H1 (cell line): ENCODE data around the gene ZNF521. TPM values are rescaled to one million over a fixed set of nuclear protein-coding genes. Genes with fewer than 3 reads are reported as not detected.

Experiments used
- CTCF ChIA-PET: fragments of 300-600 bp; sonication (Branson Sonifier 250); formaldehyde crosslinking; loops from one replicate; lab custom pipeline; 2021; ENCODE audit not compliant: partially characterized antibody; lab: Charles Lee
- POLR2A ChIA-PET: fragments of 300-600 bp; sonication (Branson Sonifier 250); formaldehyde crosslinking; loops from one replicate; lab custom pipeline; 2021; ENCODE audit warnings: inconsistent platforms; ENCODE audit not compliant: partially characterized antibody; lab: Charles Lee
- DNase-seq, 2 experiments: peaks; one replicate each; pipeline versions ENCODE4 v3.0.0 to v3.0.0-alpha.2; 2010 to 2022; ENCODE audit warnings: low spot score in 2 of 2, low read depth in 1 of 2, mixed read lengths in 1 of 2
- FAIRE-seq: peaks from 2 replicates; lab custom pipeline; 2011; peaks lifted over from hg19 to GRCh38; lab: Jason Lieb, UNC
- H2AFZ ChIP-seq: 2 replicates; pipeline ENCODE4 v1.8.1; 2012; ENCODE audit warnings: low read length, inconsistent platforms
- H2AK5ac ChIP-seq: 2 replicates; pipeline ENCODE4 v1.6.1; 2013; ENCODE audit warnings: low read depth, low read length
- H2BK120ac ChIP-seq: replicated peaks from 2 replicates; pipeline ENCODE3; 2013; ENCODE audit warnings: low read depth, low read length, inconsistent platforms
- H2BK12ac ChIP-seq: 2 replicates; pipeline ENCODE4 v1.6.1; 2013; ENCODE audit warnings: low read depth, low read length
- H2BK15ac ChIP-seq: 2 replicates; pipeline ENCODE4 v1.6.1; 2013; ENCODE audit warnings: low read length
- H2BK20ac ChIP-seq: 2 replicates; pipeline ENCODE4 v1.6.1; 2013; ENCODE audit warnings: low read length
- H2BK5ac ChIP-seq: 2 replicates; pipeline ENCODE4 v1.6.1; 2013; ENCODE audit warnings: low read depth, low read length
- H3K14ac ChIP-seq: 2 replicates; pipeline ENCODE4 v1.6.1; 2013; ENCODE audit warnings: inconsistent platforms; ENCODE audit not compliant: insufficient read length
- H3K18ac ChIP-seq: 2 replicates; pipeline ENCODE4 v1.6.1; 2013; ENCODE audit warnings: low read length; ENCODE audit errors: extremely low read depth
- H3K23ac ChIP-seq: 2 replicates; pipeline ENCODE4 v1.6.1; 2013; ENCODE audit warnings: inconsistent platforms; ENCODE audit not compliant: insufficient read length
- H3K23me2 ChIP-seq: 2 replicates; pipeline ENCODE4 v1.6.1; 2013; ENCODE audit warnings: low read depth, low read length
- H3K27ac ChIP-seq: 2 replicates; pipeline ENCODE4 v1.6.1; 2011; ENCODE audit warnings: low read depth, low read length, inconsistent platforms
- H3K27me3 ChIP-seq, 4 experiments: replicated peaks in 1 of 4; 1 replicate in 1 of 4; 2 replicates in 3 of 4; pipeline versions ENCODE4 v1.6.1 to v1.8.1; 2011 to 2013; ENCODE audit warnings: low read length in 3 of 4, mild to moderate bottlenecking in 3 of 4, inconsistent platforms in 2 of 4, mixed read lengths in 2 of 4, moderate library complexity in 1 of 4; ENCODE audit not compliant: control insufficient read depth in 3 of 4, insufficient read depth in 3 of 4; ENCODE audit errors: extremely low read depth in 1 of 4
- H3K36me3 ChIP-seq, 4 experiments: 2 replicates each; pipeline versions ENCODE4 v1.6.1 to v1.8.1; 2011 to 2013; ENCODE audit warnings: mild to moderate bottlenecking in 4 of 4, low read length in 3 of 4, moderate library complexity in 2 of 4, control low read depth in 1 of 4, inconsistent platforms in 1 of 4; ENCODE audit not compliant: insufficient read depth in 4 of 4, control insufficient read depth in 2 of 4
- H3K4ac ChIP-seq: replicated peaks from 2 replicates; pipeline ENCODE3; 2013; ENCODE audit warnings: low read length, low read depth, mixed read lengths, inconsistent platforms; ENCODE audit not compliant: insufficient read length
- H3K4me1 ChIP-seq, 4 experiments: replicated peaks in 1 of 4; 1 replicate in 1 of 4; 2 replicates in 3 of 4; pipeline versions ENCODE4 v1.6.1 to v1.8.1; 2011 to 2013; ENCODE audit warnings: low read length in 3 of 4, inconsistent platforms in 2 of 4, mixed read lengths in 1 of 4; ENCODE audit not compliant: insufficient read depth in 4 of 4, control insufficient read depth in 3 of 4
- H3K4me2 ChIP-seq, 2 experiments: 2 replicates each; pipeline versions ENCODE4 v1.6.1 to v1.8.1; 2011 to 2013; ENCODE audit warnings: low read depth in 2 of 2, low read length in 2 of 2, control low read depth in 1 of 2, inconsistent platforms in 1 of 2, mild to moderate bottlenecking in 1 of 2; ENCODE audit not compliant: insufficient read depth in 1 of 2
- H3K4me3 ChIP-seq, 4 experiments: fragments of 200-600, 300-600 bp in 1 of 4; sonication (generic), shearing (Covaris generic), sonication (Bioruptor Twin) in 1 of 4; 2 replicates each; pipeline versions ENCODE4 v1.5.1 to v1.8.1; 2011 to 2016; ENCODE audit warnings: low read length in 4 of 4, low read depth in 3 of 4, control low read depth in 2 of 4, inconsistent platforms in 2 of 4, mild to moderate bottlenecking in 2 of 4, mixed read lengths in 1 of 4, moderate library complexity in 1 of 4; ENCODE audit not compliant: insufficient read depth in 2 of 4; ENCODE audit errors: extremely low read depth in 1 of 4
- H3K56ac ChIP-seq: replicated peaks from 2 replicates; pipeline ENCODE3; 2013; ENCODE audit warnings: low read depth, mild to moderate bottlenecking, mixed read lengths, low read length, inconsistent platforms; ENCODE audit not compliant: insufficient read length
- H3K79me1 ChIP-seq: 2 replicates; pipeline ENCODE4 v1.6.1; 2013; ENCODE audit warnings: low read depth, low read length, control low read depth
- H3K79me2 ChIP-seq, 2 experiments: 2 replicates each; pipeline versions ENCODE4 v1.6.1 to v1.8.1; 2012 to 2013; ENCODE audit warnings: low read length in 2 of 2, mild to moderate bottlenecking in 2 of 2, inconsistent platforms in 1 of 2; ENCODE audit not compliant: insufficient read depth in 2 of 2, control insufficient read depth in 1 of 2
- H3K9ac ChIP-seq, 4 experiments: replicated peaks in 1 of 4; 1 replicate in 1 of 4; 2 replicates in 3 of 4; pipeline versions ENCODE4 v1.6.1 to v1.8.1; 2011 to 2013; ENCODE audit warnings: low read depth in 3 of 4, low read length in 3 of 4, control low read depth in 2 of 4, mild to moderate bottlenecking in 2 of 4, moderate library complexity in 2 of 4, inconsistent platforms in 1 of 4; ENCODE audit errors: extremely low read depth in 1 of 4
- H3K9me3 ChIP-seq, 2 experiments: 2 replicates each; pipeline versions ENCODE4 v1.6.1 to v1.8.1; 2012 to 2013; ENCODE audit warnings: mild to moderate bottlenecking in 2 of 2, moderate library complexity in 2 of 2, control low read depth in 1 of 2, inconsistent platforms in 1 of 2, low read depth in 1 of 2, low read length in 1 of 2, mixed read lengths in 1 of 2; ENCODE audit not compliant: insufficient read depth in 2 of 2
- H4K20me1 ChIP-seq, 2 experiments: replicated peaks in 1 of 2; 2 replicates each; pipeline versions ENCODE3 to v1.8.1; 2011 to 2013; ENCODE audit warnings: inconsistent platforms in 2 of 2, low read length in 2 of 2, mild to moderate bottlenecking in 1 of 2; ENCODE audit not compliant: insufficient read depth in 2 of 2, control insufficient read depth in 1 of 2
- H4K5ac ChIP-seq: 2 replicates; pipeline ENCODE4 v1.6.1; 2013; ENCODE audit warnings: low read length, low read depth, mixed read lengths, inconsistent platforms; ENCODE audit not compliant: insufficient read length
- H4K8ac ChIP-seq: 2 replicates; pipeline ENCODE4 v1.8.0; 2013; ENCODE audit warnings: mild to moderate bottlenecking, moderate library complexity, low read length, inconsistent platforms; ENCODE audit not compliant: insufficient read depth; ENCODE audit errors: extremely low read depth
- H4K91ac ChIP-seq: replicated peaks from 2 replicates; pipeline ENCODE3; 2013; ENCODE audit warnings: low read length, mixed read lengths, inconsistent platforms; ENCODE audit not compliant: insufficient read length
- GABPA ChIP-seq: IDR thresholded peaks from 2 replicates; pipeline ENCODE4 v1.6.1; 2011; ENCODE audit warnings: mild to moderate bottlenecking, low read length, moderate library complexity, borderline replicate concordance; ENCODE audit not compliant: insufficient read depth
- GTF2F1 ChIP-seq: IDR thresholded peaks from 2 replicates; pipeline ENCODE4 v1.6.1; 2012; ENCODE audit warnings: low read depth, low read length, improper control_type of control experiment, borderline replicate concordance
- JUN ChIP-seq: IDR thresholded peaks from 2 replicates; pipeline ENCODE4 v1.6.1; 2011; ENCODE audit warnings: low read depth, mild to moderate bottlenecking, improper control_type of control experiment, low read length
- WGBS, 2 experiments: shearing (Covaris generic) in 1 of 2; methylation state at CpG; one replicate each; pipeline versions ENCODE4 v1.1.6 to v1.1.7; 2013 to 2015; ENCODE audit warnings: low lambda C conversion rate in 2 of 2, mixed read lengths in 2 of 2, inconsistent platforms in 1 of 2, low coverage in 1 of 2, missing lambda C conversion rate in 1 of 2; ENCODE audit not compliant: insufficient replicate concordance in 2 of 2, insufficient coverage in 1 of 2, insufficient read length in 1 of 2; ENCODE audit errors: extremely low coverage in 1 of 2, missing lambda C conversion rate in 1 of 2; 5-methylcytosine and 5-hydroxymethylcytosine counted together
- polyA plus RNA-seq, 7 experiments: library from polyadenylated mRNA; depleted of rRNA in 3 of 7; stranded (reverse) in 5 of 7; unstranded in 2 of 7; fragments of >200 nt in 5 of 7; fragments of 200-250 nt in 2 of 7; gene quantifications; 1 replicate in 5 of 7; 2 replicates in 1 of 7; 4 replicates in 1 of 7; pipeline versions ENCODE4 v1.2.1 to v1.2.3, GENCODE V29; 2011 to 2013; ENCODE audit warnings: missing spikeins in 2 of 7, mixed read lengths in 2 of 7
- total RNA-seq: library from RNA; stranded (reverse); fragmentation: NEBNext Ultra II Directional; extraction: Animal tissue kit (Norgen Biotek cat#: 25700); gene quantifications from 2 replicates; pipeline ENCODE4 v1.2.1, GENCODE V29; 2021

Gene ZNF521
- total and polyA plus RNA-seq, 2 of the 8 experiments (the other 6 are each of a cell fraction or from before 2014, with no cell fraction given), result 9.5 to 15.8 TPM

GRCh38 chr18:25016181-25016580 lies 335.8 kb downstream of the ZNF521 start:
- no peak overlapping the region for H4K8ac ChIP-seq
- no peaks in the 10 kb centered on the region for H3K27me3 ChIP-seq
- no peaks in the 10 kb centered on the region for H3K79me2 ChIP-seq
- H4K20me1 ChIP-seq, result no peaks in the 10 kb centered on the region
- H2BK15ac ChIP-seq, result no peak overlapping the region
- no peak overlapping the region for H3K18ac ChIP-seq
- no peak overlapping the region for H2BK20ac ChIP-seq
- no peaks in the 10 kb centered on the region for H3K4me1 ChIP-seq
- H3K4ac ChIP-seq, result no peak overlapping the region
- no peak overlapping the region for H2BK12ac ChIP-seq
- no peak overlapping the region for H2AFZ ChIP-seq
- no peak overlapping the region for H3K14ac ChIP-seq
- no peak for TF ChIP-seq JUN
- no peak for TF ChIP-seq GABPA
- no peak for TF ChIP-seq GTF2F1
- H3K9me3 ChIP-seq, result no peaks in the 10 kb centered on the region
- H3K4me2 ChIP-seq, result no peak overlapping the region
- ChIA-PET CTCF (interaction anchor here (1.1 kb wide), 1 partner anchor 12 kb away, joined by 5 read pairs; no protein-coding TSS in a partner anchor), POLR2A (no interaction called here)
- no peaks in the 10 kb centered on the region for H3K79me1 ChIP-seq
- no peak overlapping the region for H4K91ac ChIP-seq
- WGBS, 2 experiments, result 99% methylated on average over 13 of the region's 17 CpGs; no CpG with 5 or more reads in 1 of the 2 experiments
- FAIRE-seq, result no peak
- no peak overlapping the region for H3K56ac ChIP-seq
- no peak overlapping the region for H4K5ac ChIP-seq
- no peak overlapping the region for H3K23ac ChIP-seq
- DNase-seq, result no peak
- H3K4me3 ChIP-seq, result no peak overlapping the region
- no peaks in the 10 kb centered on the region for H3K23me2 ChIP-seq
- no peak overlapping the region for H3K27ac ChIP-seq
- H2AK5ac ChIP-seq, result no peak overlapping the region
- no peak overlapping the region for H2BK120ac ChIP-seq
- no peak overlapping the region for H3K9ac ChIP-seq
- no peaks in the 10 kb centered on the region for H3K36me3 ChIP-seq
- no peak overlapping the region for H2BK5ac ChIP-seq
